HCT116 (cell line): ENCODE data around the gene HNMT. TPM values are rescaled to one million over a fixed set of nuclear protein-coding genes. Genes with fewer than 3 reads are reported as not detected.

Experiments
- ATAC-seq: fragments of 200-7000 bp; cut with Tn5 transposase; 2 replicates; pipeline ENCODE4 v1.9.1; 2020; ENCODE audit warnings: mild to moderate bottlenecking, moderate library complexity
- BruUV-seq: library from RNA; stranded (reverse); fragments of 400-500 nt; replicated peaks from 2 replicates; lab custom pipeline; 2021; lab: Mats Ljungman, UMichigan
- CTCF ChIA-PET: fragments of 300-600 bp; sonication (Branson Sonifier 250); formaldehyde crosslinking; loops from one replicate; lab custom pipeline; 2021; ENCODE audit warnings: antibody characterized with exemption; lab: Charles Lee
- POLR2A ChIA-PET: fragments of 300-600, 350-600 bp; sonication (Branson Sonifier 250); formaldehyde crosslinking; loops from one replicate; lab custom pipeline; 2021; ENCODE audit warnings: antibody characterized with exemption; lab: Charles Lee
- RAD21 ChIA-PET, 2 experiments: fragments of 300-600 bp; sonication (Branson Sonifier 250); formaldehyde crosslinking; loops; one replicate each; lab custom pipeline; 2023; ENCODE audit warnings: low total read pairs in 2 of 2; ENCODE audit not compliant: uncharacterized antibody in 2 of 2, unreplicated experiment in 2 of 2, low non-redundant PET in 1 of 2; lab: Charles Lee
- DNase-seq: peaks from one replicate; pipeline ENCODE4 v3.0.0-alpha.2; 2010; ENCODE audit warnings: low read depth, low spot score
- H2AFZ ChIP-seq: fragments of 200-600 bp; shearing (Covaris generic), sonication (generic); 2 replicates; pipeline ENCODE4 v1.6.1; 2017; ENCODE audit warnings: low read depth, mixed run types, mixed read lengths, antibody characterized with exemption, low read length; ENCODE audit not compliant: poor library complexity, severe bottlenecking
- H3K27ac ChIP-seq: 2 replicates; pipeline ENCODE4 v1.5.1; 2012; ENCODE audit warnings: low read depth, low read length
- H3K27me3 ChIP-seq: fragments of 200-600 bp; sonication (generic); 2 replicates; pipeline ENCODE4 v1.6.1; 2016; ENCODE audit warnings: mixed run types, low read length, mixed read lengths; ENCODE audit not compliant: insufficient read depth
- H3K36me3 ChIP-seq, 2 experiments: fragments of 200-500 bp in 1 of 2; fragments of 200-600 bp in 1 of 2; sonication (Bioruptor generic) in 1 of 2; sonication (generic) in 1 of 2; 2 replicates each; pipeline versions ENCODE4 v1.5.1 to v1.6.1; 2014 to 2016; ENCODE audit warnings: low read length in 2 of 2, inconsistent platforms in 1 of 2, mixed read lengths in 1 of 2, mixed run types in 1 of 2; ENCODE audit not compliant: insufficient read depth in 2 of 2, control insufficient read depth in 1 of 2
- H3K4me1 ChIP-seq, 2 experiments: fragments of 200-600 bp in 1 of 2; sonication (generic) in 1 of 2; 2 replicates each; pipeline versions ENCODE4 v1.5.1 to v1.6.1; 2012 to 2017; ENCODE audit warnings: low read length in 2 of 2, inconsistent platforms in 1 of 2, mild to moderate bottlenecking in 1 of 2, mixed read lengths in 1 of 2, mixed run types in 1 of 2, moderate library complexity in 1 of 2; ENCODE audit not compliant: insufficient read depth in 2 of 2, control insufficient read depth in 1 of 2
- H3K4me2 ChIP-seq: fragments of 200-600 bp; sonication (generic); 2 replicates; pipeline ENCODE4 v1.6.1; 2017; ENCODE audit warnings: mixed run types, low read length, mixed read lengths
- H3K4me3 ChIP-seq, 2 experiments: fragments of 200-600 bp in 1 of 2; sonication (generic) in 1 of 2; replicated peaks in 1 of 2; 2 replicates each; pipeline ENCODE4 v1.5.1; 2011 to 2016; ENCODE audit warnings: low read length in 2 of 2, control low read depth in 1 of 2, low read depth in 1 of 2, mild to moderate bottlenecking in 1 of 2, mixed read lengths in 1 of 2, mixed run types in 1 of 2
- H3K79me2 ChIP-seq: fragments of 200-600 bp; sonication (generic); 2 replicates; pipeline ENCODE4 v1.6.1; 2017; ENCODE audit warnings: mild to moderate bottlenecking, mixed run types, low read length, moderate library complexity, mixed read lengths; ENCODE audit not compliant: insufficient read depth
- H3K9ac ChIP-seq: fragments of 200-600 bp; sonication (generic); 2 replicates; pipeline ENCODE4 v1.6.1; 2016; ENCODE audit warnings: low read length, mixed read lengths
- H3K9me2 ChIP-seq: fragments of 200-600 bp; sonication (generic), shearing (Covaris generic); 2 replicates; pipeline ENCODE4 v1.6.1; 2017; ENCODE audit warnings: mixed run types, mild to moderate bottlenecking, moderate library complexity; ENCODE audit not compliant: insufficient read depth
- H3K9me3 ChIP-seq, 2 experiments: fragments of 200-500 bp in 1 of 2; fragments of 200-600 bp in 1 of 2; sonication (Bioruptor generic) in 1 of 2; sonication (generic) in 1 of 2; 2 replicates each; pipeline ENCODE4 v1.6.1; 2014 to 2017; ENCODE audit warnings: low read length in 2 of 2, mixed read lengths in 2 of 2, inconsistent platforms in 1 of 2, low read depth in 1 of 2, mild to moderate bottlenecking in 1 of 2, mixed run types in 1 of 2, moderate library complexity in 1 of 2; ENCODE audit not compliant: control insufficient read depth in 1 of 2, insufficient read depth in 1 of 2
- H4K20me1 ChIP-seq: fragments of 200-600 bp; sonication (generic), shearing (Covaris generic); 2 replicates; pipeline ENCODE4 v1.6.1; 2017; ENCODE audit warnings: mixed run types, mild to moderate bottlenecking, moderate library complexity; ENCODE audit not compliant: insufficient read depth
- ATF3 ChIP-seq: IDR thresholded peaks from 2 replicates; pipeline ENCODE4 v1.6.1; 2012
- CEBPB ChIP-seq: IDR thresholded peaks from 2 replicates; pipeline ENCODE4 v1.6.1; 2012; ENCODE audit warnings: low read depth
- CTCF ChIP-seq, 3 experiments: fragments of 200-600 bp in 1 of 3; sonication (generic) in 1 of 3; IDR thresholded peaks in 2 of 3; conservative IDR thresholded peaks in 1 of 3; 2 replicates each; pipeline ENCODE4 v1.5.1; 2012 to 2017; ENCODE audit warnings: low read depth in 2 of 3, low read length in 2 of 3, antibody characterized with exemption in 1 of 3, borderline replicate concordance in 1 of 3, control low read depth in 1 of 3, mild to moderate bottlenecking in 1 of 3, mixed read lengths in 1 of 3, mixed run types in 1 of 3, moderate library complexity in 1 of 3; ENCODE audit not compliant: insufficient read depth in 1 of 3
- ELF1 ChIP-seq: IDR thresholded peaks from 2 replicates; pipeline ENCODE4 v1.6.1; 2012; ENCODE audit warnings: low read depth, borderline replicate concordance
- EZH2phosphoT487 ChIP-seq: fragments of 200-600 bp; IDR thresholded peaks from 2 replicates; pipeline ENCODE4 v1.6.1; 2018; ENCODE audit warnings: antibody characterized with exemption, borderline replicate concordance
- FOSL1 ChIP-seq: IDR thresholded peaks from 2 replicates; pipeline ENCODE4 v1.6.1; 2012; ENCODE audit warnings: low read depth
- MAX ChIP-seq: IDR thresholded peaks from 2 replicates; pipeline ENCODE4 v1.6.1; 2012
- POLR2A ChIP-seq: IDR thresholded peaks from 2 replicates; pipeline ENCODE4 v1.7.0; 2011; ENCODE audit warnings: borderline replicate concordance; ENCODE audit not compliant: insufficient read depth, insufficient read length; ENCODE audit errors: extremely low read depth
- POLR2AphosphoS5 ChIP-seq: IDR thresholded peaks from 2 replicates; pipeline ENCODE4 v1.6.1; 2011; ENCODE audit warnings: mild to moderate bottlenecking, low read depth, low read length, moderate library complexity
- RAD21 ChIP-seq: IDR thresholded peaks from 2 replicates; pipeline ENCODE4 v1.6.1; 2012; ENCODE audit warnings: low read depth, mild to moderate bottlenecking
- REST ChIP-seq: IDR thresholded peaks from 2 replicates; pipeline ENCODE4 v1.6.1; 2012; ENCODE audit warnings: low read depth
- SRF ChIP-seq: IDR thresholded peaks from 2 replicates; pipeline ENCODE4 v1.6.1; 2012; ENCODE audit warnings: low read depth
- intact Hi-C: fragments of 100-400 bp; cut with micrococcal nuclease; formaldehyde crosslinking; loops from 2 replicates; pipeline ENCODE4 v1.10.0; 2022
- total RNA-seq: library from RNA; stranded (reverse); gene quantifications from one replicate; pipeline ENCODE4 v1.2.1, GENCODE V29; 2021; ENCODE audit not compliant: unreplicated experiment

Gene HNMT
- total RNA-seq, 1 experiment from 2014 or later: not detected

- Histone ChIP-seq H3K79me2 (no peaks in the 10 kb centered on the region), H3K4me3 (no peak overlapping the region), H3K27me3 (no peaks in the 10 kb centered on the region), H3K9me2 (no peaks in the 10 kb centered on the region), H4K20me1 (no peaks in the 10 kb centered on the region), H2AFZ (no peak overlapping the region), H3K36me3 (no peaks in the 10 kb centered on the region), H3K27ac (no peak overlapping the region), H3K4me2 (no peak overlapping the region), H3K4me1 (peaks cover 0 to 5% of the 10 kb centered on the region in 2 experiments; a peak in 2 of 4 replicates), H3K9me3 (no peaks in the 10 kb centered on the region), H3K9ac (no peak overlapping the region)
- ChIA-PET RAD21 (no interaction called here), CTCF (interaction anchor here (0.6 kb wide), 1 partner anchor 922 kb away, joined by 3 read pairs; no protein-coding TSS in a partner anchor), POLR2A (no interaction called here)
- no TSS peak for BruUV-seq
- intact Hi-C loops: no loop called here
- DNase-seq (no peak), ATAC-seq (no peak)
- TF ChIP-seq ATF3: no peak
- TF ChIP-seq POLR2A: no peak
- no peak for TF ChIP-seq RAD21
- TF ChIP-seq REST: no peak
- TF ChIP-seq POLR2AphosphoS5: no peak
- no peak for TF ChIP-seq SRF
- no peak for TF ChIP-seq MAX
- no peak for TF ChIP-seq ELF1
- TF ChIP-seq FOSL1: no peak
- no peak for TF ChIP-seq CEBPB
- no peak for TF ChIP-seq EZH2phosphoT487
- no peak for TF ChIP-seq CTCF (IDR thresholded peaks at IDR 0.05 in 2 of 3, conservative IDR thresholded peaks at IDR 0.05 in 1 of 3; ENCODE audit: borderline replicate concordance in 1 of 3, insufficient read depth in 1 of 3, low read depth in 2 of 3, low read length in 2 of 3)
Observed at GRCh38 chr2:137963535-137964065, 673 bp upstream of the HNMT start.
